ENCODE results near the gene RTN4. TPM values are rescaled to one million over a fixed set of nuclear protein-coding genes. Genes with fewer than 3 reads are reported as not detected.

The RTN4 gene
- total RNA-seq, 2 donors from 2014 or later: 237 to 280 TPM

Other genes starting within 250 kb of the RTN4 start
- gene CLHC1, start 181.8 kb upstream of the RTN4 start, total RNA-seq: 1 to 10 TPM; 6.5 to 8.1 TPM
- 100 to 1,000 TPM; 656 to 661 TPM for gene RPS27A, start 182.2 kb upstream of the RTN4 start, total RNA-seq
- gene MTIF2, start 218.8 kb upstream of the RTN4 start, total RNA-seq: 10 to 100 TPM; 38.9 to 47.1 TPM

Data from left colon (tissue), 2 donors.